GM18907 (cell line): ENCODE data around the gene CACNB3.
"Not testable (repeated sequence)": the region's sequence is repeated elsewhere in the genome, so short reads cannot be mapped to it uniquely, and the experiment has no call there.

Source experiments
- ATAC-seq: cut with Tn5 transposase; IDR thresholded peaks from one replicate; pipeline ENCODE4 v1.9.1; 2021; ENCODE audit warnings: mild to moderate bottlenecking, moderate library complexity; ENCODE audit not compliant: unreplicated experiment

CACNB3 gene

DNA sequence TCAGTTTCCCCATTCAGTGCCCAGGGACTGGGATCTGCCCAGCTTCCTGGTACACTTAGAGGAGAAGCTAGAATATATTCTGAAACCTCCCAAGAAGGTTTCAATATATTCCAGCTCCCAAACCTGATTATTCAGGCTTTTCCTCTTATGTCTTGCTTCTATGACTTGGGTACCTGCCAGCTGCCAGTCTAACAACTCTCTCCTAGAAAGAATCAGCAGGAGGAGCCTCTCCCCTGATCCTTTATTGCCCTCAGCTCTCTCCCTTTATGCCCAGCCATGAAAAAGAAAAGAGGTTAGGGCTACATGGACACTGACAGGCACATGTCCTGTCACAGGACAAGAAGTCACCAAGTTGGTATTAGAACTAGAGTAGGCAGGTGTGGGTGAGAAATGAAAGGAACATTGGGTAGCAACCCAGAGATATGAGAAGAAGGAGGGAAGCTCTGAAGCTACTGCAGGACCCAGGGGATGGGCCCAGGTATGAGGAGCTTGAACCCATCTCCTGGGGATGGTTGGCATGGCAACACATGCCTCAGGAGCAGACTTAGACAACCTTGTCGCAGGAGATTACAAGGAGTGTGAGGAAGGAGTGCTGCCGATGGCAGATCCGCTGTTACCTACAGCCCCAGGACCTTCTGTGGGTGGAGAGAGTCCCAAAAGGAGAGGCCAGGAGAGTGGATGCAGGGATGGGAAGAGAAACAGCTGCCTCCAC lies 2.0 kb upstream of the CACNB3 start:
- no peak for ATAC-seq

DNA sequence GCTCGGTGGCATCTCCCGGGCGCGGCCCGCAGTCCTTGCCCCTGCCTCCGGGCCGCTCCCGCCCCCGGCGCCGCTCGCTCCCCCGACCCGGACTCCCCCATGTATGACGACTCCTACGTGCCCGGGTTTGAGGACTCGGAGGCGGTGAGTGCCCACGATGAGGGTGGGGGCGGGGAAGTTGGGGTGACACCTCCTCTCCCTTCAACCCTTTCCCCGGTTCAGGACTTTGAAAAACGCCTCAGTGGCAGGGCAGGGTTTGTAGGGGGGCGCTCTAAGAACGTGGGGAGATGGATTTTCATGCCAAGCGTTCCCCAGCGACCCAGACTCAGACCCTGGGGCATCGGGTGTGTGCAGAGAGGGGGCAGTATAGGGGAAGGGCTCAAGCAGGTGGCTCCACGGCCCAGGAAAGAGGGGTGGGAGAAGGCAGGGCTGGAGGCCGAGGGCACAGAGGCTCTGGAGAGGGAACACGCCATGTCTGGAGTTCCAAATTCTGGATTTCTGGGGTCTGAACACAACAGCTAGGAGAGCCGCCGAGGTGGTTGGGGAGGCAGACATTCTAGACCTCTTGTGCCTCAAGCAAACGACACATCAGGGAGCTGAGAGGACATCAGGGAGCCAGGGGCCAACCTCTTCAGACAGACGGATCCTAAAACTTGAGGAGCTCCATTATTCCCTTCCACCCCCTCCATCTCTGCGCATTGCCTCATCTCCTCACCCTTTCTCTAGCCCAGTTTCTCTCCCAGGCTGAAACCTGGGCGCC lies 715 bp downstream of the CACNB3 start:
- ATAC-seq: no peak

DNA sequence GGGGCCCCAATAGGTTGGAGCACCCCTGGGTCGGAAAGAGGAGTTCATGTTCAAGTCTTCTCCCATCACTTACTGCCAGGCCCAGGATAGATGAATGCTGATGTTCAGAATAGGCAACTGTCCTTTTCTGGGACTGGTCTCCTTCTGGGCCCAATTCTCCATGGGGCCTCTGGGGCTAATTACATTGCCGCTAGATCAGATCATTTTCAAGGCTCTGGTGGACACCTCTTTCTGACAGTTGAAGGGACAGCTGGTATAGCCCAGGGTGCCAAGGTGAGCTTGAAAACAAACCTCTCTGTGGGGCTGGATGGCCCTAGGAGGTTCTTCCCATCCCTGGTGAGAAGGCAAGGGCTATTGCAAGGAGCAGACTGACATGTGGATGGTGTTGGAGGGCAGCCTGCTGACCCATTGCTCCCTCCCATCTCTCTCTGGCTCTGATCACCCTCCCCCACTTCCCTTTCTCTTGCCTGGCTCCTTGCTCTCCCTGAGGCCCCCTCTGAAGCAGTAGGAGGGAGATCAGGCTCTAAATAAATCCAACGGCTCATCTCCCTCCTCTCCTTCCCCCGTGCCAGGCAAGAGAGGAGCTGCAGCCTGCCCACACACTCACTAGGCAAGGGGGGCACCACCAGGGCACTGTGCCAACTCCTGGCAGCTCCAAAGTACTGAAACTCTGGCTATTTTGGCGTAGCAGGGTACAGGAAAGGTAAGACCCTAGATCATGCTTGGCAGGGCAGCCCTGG lies 1.9 kb downstream of the CACNB3 start:
- no peak for ATAC-seq

DNA sequence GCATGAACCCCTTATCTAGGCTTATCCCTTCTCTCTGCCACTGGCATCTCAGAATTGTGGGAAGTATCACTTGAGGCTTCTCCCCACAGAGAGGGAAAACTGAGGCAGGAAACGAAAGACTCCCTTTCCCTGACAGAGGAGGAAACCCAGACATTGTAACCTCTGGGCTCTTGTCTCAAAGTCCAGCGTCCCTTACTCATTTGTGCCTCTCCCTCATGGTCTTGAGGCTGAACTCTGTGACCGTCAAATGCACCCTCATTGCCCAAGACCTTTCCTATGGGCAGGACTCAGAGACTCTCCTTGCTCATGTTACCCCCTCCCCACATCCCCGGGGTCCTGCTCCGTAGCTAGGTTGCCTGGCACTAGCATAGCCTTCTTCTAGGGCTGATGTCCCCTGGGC lies 3.8 kb downstream of the CACNB3 start:
- ATAC-seq: no peak

- ATAC-seq: no peak
These were observed 4.4 kb downstream of the CACNB3 start for GRCh38 chr12:48822711-48823110.

GRCh38 chr12:48823281-48823680 lies 5.0 kb downstream of the CACNB3 start:
- no peak for ATAC-seq

DNA sequence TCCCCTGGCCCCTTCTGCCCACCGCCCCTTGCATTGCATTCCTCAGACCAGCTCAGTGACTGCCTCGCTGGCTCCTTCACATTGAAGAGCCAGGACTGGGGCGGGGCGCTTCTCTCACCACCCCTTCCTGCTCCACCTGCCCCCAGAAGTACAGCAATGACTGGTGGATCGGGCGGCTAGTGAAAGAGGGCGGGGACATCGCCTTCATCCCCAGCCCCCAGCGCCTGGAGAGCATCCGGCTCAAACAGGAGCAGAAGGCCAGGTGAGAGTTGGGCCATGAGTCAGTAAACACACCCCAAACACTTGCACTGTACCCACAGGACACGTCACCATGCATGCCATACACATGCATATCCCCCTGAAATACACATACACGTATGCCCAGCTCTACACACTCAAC lies 5.8 kb downstream of the CACNB3 start:
- ATAC-seq: no peak

DNA sequence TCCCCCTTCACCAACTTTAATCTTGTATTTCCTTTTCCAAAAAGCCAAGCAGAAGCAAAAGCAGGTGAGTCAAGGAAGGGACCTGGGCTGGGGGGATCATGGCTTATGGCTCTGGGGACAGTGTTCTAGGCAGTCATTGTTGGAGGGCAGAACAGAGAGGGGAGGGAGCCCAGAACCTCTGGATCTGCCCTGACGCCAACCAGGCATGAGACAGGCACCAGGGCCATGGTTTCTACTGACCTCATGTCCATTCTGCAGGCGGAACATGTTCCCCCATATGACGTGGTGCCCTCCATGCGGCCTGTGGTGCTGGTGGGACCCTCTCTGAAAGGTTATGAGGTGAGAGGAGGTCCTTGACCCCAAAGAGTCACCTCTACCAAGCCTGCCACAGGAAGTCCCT lies 6.6 kb downstream of the CACNB3 start:
- ATAC-seq: no peak

DNA sequence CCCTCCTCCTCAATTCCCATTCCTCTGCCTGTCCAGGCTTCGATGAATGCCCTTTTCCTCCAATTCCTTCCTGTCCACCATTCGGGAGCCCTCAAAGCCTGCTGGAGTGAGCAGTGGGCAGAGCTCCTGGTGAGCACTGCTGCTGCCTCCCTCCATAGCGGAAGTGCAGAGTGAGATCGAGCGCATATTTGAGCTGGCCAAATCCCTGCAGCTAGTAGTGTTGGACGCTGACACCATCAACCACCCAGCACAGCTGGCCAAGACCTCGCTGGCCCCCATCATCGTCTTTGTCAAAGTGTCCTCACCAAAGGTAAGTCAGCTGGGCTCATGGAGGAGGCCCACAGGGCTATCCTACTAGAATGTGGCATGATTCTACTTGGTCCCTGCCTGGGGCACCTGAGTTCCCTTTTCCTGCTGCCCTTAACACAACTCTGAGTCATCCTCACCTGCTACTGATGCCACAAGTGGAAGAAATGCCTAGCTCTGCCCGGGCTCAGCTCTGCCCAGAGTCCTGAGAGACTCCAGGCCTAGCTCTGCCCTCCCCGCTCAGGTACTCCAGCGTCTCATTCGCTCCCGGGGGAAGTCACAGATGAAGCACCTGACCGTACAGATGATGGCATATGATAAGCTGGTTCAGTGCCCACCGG lies 8.0 kb downstream of the CACNB3 start:
- ATAC-seq: no peak

DNA sequence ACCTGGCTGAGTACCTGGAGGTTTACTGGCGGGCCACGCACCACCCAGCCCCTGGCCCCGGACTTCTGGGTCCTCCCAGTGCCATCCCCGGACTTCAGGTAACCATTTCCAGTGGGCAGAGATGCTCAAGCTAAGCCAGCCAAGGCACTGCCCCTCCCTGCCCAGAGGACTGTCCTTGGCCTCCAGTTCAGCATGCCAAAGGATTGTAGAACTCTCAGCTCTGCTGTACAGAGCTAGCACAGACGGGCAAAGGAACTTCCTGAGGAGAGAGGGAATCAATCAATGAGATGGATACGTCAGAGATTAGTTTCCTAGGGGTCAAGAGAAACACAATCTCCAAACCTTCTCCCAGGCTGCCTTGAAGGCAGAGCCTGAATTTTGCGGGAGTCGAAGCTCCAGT lies 8.7 kb downstream of the CACNB3 start:
- no peak for ATAC-seq

- no peak for ATAC-seq
These were observed 9.3 kb downstream of the CACNB3 start for GRCh38 chr12:48827513-48828096.

GRCh38 chr12:48828293-48828692 lies 10.0 kb downstream of the CACNB3 start:
- ATAC-seq: no peak

- ATAC-seq: no peak
These were observed 10.7 kb downstream of the CACNB3 start for GRCh38 chr12:48828841-48829575.

GRCh38 chr12:48831257-48831656 lies 13.0 kb downstream of the CACNB3 start:
- ATAC-seq: no peak

GRCh38 chr12:48832321-48833060 lies 14.2 kb downstream of the CACNB3 start:
- ATAC-seq: no peak

DNA sequence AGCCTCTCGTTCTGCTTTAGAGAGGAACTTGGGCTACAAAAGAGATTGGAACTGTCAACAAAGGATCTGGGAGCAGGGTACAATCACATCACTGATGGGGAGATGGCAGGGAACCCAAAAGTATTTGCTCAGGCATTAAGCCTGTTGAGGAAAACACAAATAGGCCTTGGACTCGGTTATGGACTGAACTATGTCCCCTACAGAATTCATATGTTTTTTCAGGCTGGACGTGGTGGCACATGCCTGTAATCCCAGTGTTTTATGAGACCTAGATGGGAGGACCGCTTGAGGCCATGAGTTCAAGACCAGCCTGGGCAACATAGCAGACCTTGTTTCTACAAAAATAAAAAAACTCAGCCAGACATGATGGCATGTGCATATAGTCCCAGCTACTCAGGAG lies 19.8 kb downstream of the CACNB3 start:
- ATAC-seq: no peak

DNA sequence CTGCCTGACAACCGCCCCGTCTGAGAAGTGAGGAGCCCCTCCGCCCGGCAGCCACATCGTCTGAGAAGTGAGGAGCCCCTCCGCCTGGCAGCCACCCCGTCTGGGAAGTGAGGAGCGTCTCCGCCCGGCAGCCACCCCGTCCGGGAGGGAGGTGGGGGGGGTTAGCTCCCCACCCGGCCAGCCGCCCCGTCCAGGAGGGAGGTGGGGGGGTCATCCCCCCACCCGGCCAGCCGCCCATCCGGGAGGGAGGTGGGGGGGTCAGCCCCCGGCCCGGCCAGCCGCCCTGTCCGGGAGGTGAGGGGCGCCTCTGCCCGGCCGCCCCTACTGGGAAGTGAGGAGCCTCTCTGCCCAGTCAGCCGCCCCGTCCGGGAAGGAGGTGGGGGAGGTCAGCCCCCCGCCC lies 23.7 kb downstream of the CACNB3 start:
- ATAC-seq: not testable (repeated sequence)

DNA sequence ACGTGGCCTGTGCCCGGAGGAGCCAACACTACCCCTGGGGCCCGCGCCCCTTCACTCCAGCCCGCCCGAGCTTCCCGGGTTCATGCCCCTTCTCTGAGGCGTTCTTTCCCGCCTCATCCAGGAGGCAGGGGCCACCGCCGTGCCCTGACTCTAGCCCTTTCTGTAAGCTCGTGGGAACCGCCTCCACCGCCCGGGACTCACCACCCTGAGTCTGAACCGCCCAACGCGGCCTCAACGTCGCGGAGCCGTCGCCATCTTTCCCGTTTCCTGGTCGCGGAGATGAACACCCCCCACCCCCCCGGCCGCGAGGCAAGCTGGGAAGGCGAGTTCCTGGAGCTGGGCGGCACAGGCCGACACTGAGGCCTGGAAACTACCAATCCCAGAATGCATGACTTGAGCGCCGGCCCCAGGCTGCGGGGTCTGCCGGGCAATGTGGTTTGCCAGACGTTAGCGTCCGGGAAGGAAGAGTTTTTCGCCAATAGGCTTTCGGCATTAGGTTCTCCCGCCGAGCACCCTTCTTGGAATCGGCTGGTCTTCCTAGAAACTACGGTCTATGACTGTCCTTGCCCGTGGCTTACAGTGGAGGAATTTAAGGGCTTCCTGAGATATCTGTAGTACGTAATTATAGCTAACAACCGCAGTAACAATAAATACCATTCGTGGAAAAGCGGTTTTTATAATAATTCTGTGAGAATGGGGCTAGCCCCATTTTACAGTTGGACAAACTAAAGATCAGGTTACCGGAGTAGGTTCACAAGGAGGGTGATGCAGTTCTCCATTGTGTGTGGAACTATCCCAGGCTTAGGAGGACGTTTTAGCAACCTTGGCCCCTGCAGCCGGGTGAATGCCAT lies 33.8 kb downstream of the CACNB3 start, which contains the start of gene DDX23:
DDX23 (minus strand) TSS at position 281 of the 851 bp plus-strand sequence. CDS start 6,381 bp downstream, outside the sequence.
- peak; percentile 89 for ATAC-seq
